Progenitor cell of endocrine pancreas (in vitro differentiated cells): ENCODE results near the gene PCA3. TPM values are rescaled to one million over a fixed set of nuclear protein-coding genes. Genes with fewer than 3 reads are reported as not detected.

ENCODE experiments used
- DNase-seq: peaks from one replicate; pipeline ENCODE4 v3.0.0; 2021; ENCODE audit warnings: low spot score; ENCODE audit not compliant: unreplicated experiment
- H3K27ac Mint-ChIP-seq: 2 replicates; pipeline ENCODE4 v1.8.0; 2021; ENCODE audit warnings: mild to moderate bottlenecking, moderate library complexity, mixed read lengths
- H3K27me3 Mint-ChIP-seq: 2 replicates; pipeline ENCODE4 v1.8.0; 2021; ENCODE audit warnings: mixed read lengths
- H3K36me3 Mint-ChIP-seq: 2 replicates; pipeline ENCODE4 v1.8.0; 2022; ENCODE audit warnings: mixed read lengths; ENCODE audit not compliant: insufficient read depth
- H3K4me1 Mint-ChIP-seq: 2 replicates; pipeline ENCODE4 v1.8.0; 2021; ENCODE audit warnings: low read depth, mixed read lengths
- H3K4me3 Mint-ChIP-seq: 2 replicates; pipeline ENCODE4 v1.8.0; 2021; ENCODE audit warnings: low read depth, mild to moderate bottlenecking, moderate library complexity, mixed read lengths
- H3K9me3 Mint-ChIP-seq: 2 replicates; pipeline ENCODE4 v1.8.0; 2021; ENCODE audit warnings: low read depth, mixed read lengths
- CTCF ChIP-seq: fragments of 200-600 bp; sonication (generic); IDR thresholded peaks from one replicate; pipeline ENCODE4 v1.5.0; 2021; ENCODE audit warnings: antibody characterized with exemption, mild to moderate bottlenecking; ENCODE audit not compliant: unreplicated experiment
- total RNA-seq: library from RNA; stranded (reverse); gene quantifications from 2 replicates; pipeline ENCODE4 v1.2.1, GENCODE V29; 2021

The PCA3 gene
- total RNA-seq, 1 donor from 2014 or later: 0.22 TPM

- Mint-ChIP-seq H3K4me1 (peaks cover 2% of the 10 kb centered on the region), H3K27me3 (peaks cover 24% of the 10 kb centered on the region), H3K4me3 (no peak overlapping the region), H3K9me3 (peaks cover 6% of the 10 kb centered on the region), H3K36me3 (no peaks in the 10 kb centered on the region), H3K27ac (no peak overlapping the region)
- no peak for TF ChIP-seq CTCF
- DNase-seq: no peak
These were observed 64.2 kb downstream of the PCA3 start for GRCh38 chr9:76828447-76828846.

GRCh38 chr9:76835571-76836283 is 71.5 kb downstream of the PCA3 start:
- no peak for TF ChIP-seq CTCF
- Mint-ChIP-seq H3K36me3 (no peaks in the 10 kb centered on the region), H3K4me3 (no peak overlapping the region), H3K9me3 (peaks cover 3% of the 10 kb centered on the region), H3K27ac (no peak overlapping the region), H3K27me3 (peaks cover 10% of the 10 kb centered on the region), H3K4me1 (no peaks in the 10 kb centered on the region)
- DNase-seq: no peak

Other genes starting within 250 kb of the PCA3 start
- 5.4 and 5.6 TPM in 2 replicates for gene PRUNE2, start 141.7 kb downstream of the PCA3 start, total RNA-seq